BLaER1 (cell line): ENCODE measurements around the gene POLD4.

Experiments used
- H3K27ac ChIP-seq: shearing (Covaris generic); formaldehyde crosslinking; 2 replicates; pipeline ENCODE4 v1.8.1; 2022
- H3K27me3 ChIP-seq: shearing (Covaris generic); formaldehyde crosslinking; 2 replicates; pipeline ENCODE4 v1.8.1; 2022
- H3K36me3 ChIP-seq: shearing (Covaris generic); formaldehyde crosslinking; 2 replicates; pipeline ENCODE4 v1.8.1; 2022
- H3K4me1 ChIP-seq: shearing (Covaris generic); formaldehyde crosslinking; 2 replicates; pipeline ENCODE4 v1.8.1; 2022
- H3K4me2 ChIP-seq: shearing (Covaris generic); formaldehyde crosslinking; 2 replicates; pipeline ENCODE4 v1.8.1; 2022
- H3K4me3 ChIP-seq: shearing (Covaris generic); formaldehyde crosslinking; 2 replicates; pipeline ENCODE4 v1.8.1; 2022
- H3K9ac ChIP-seq: shearing (Covaris generic); formaldehyde crosslinking; 2 replicates; pipeline ENCODE4 v1.8.1; 2022
- H3K9me3 ChIP-seq: shearing (Covaris generic); formaldehyde crosslinking; 2 replicates; pipeline ENCODE4 v1.8.1; 2022
- H4K20me1 ChIP-seq: shearing (Covaris generic); formaldehyde crosslinking; 2 replicates; pipeline ENCODE4 v1.8.1; 2022
- Cebpa-rat ChIP-seq: shearing (Covaris generic); IDR thresholded peaks from 2 replicates; pipeline ENCODE4 v1.8.1; 2022

Gene POLD4

DNA sequence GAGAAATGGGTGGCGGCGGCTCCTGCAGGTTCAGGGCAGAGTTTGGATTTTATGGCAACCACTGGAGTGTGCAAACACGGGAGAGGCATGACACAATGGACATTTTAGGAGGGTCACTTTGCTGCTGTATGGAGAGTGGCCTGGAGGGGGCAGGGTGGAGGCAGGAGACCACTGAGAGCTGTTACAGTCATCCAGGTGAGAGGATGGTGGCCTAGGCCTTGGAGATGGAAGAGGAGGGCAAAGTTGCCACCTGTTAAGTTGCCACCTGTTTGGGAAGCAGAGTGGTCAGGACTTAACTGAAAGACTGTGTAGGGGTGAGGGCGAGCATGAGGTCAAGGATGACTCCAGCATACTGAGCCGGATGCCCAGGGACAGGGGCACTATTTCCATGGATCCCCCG, 36.1 kb upstream of the POLD4 start:
- Histone ChIP-seq H3K4me3 (no peak overlapping the region), H3K9ac (no peak overlapping the region), H3K4me1 (peaks cover 37% of the 10 kb centered on the region), H3K27ac (no peak overlapping the region), H3K27me3 (peaks cover 6% of the 10 kb centered on the region; the same call in 1 of the 2 replicates), H3K9me3 (no peaks in the 10 kb centered on the region), H3K36me3 (peaks cover 14% of the 10 kb centered on the region), H4K20me1 (peaks cover 22% of the 10 kb centered on the region), H3K4me2 (peak overlapping the region; percentile 96)
- TF ChIP-seq Cebpa-rat = no peak

DNA sequence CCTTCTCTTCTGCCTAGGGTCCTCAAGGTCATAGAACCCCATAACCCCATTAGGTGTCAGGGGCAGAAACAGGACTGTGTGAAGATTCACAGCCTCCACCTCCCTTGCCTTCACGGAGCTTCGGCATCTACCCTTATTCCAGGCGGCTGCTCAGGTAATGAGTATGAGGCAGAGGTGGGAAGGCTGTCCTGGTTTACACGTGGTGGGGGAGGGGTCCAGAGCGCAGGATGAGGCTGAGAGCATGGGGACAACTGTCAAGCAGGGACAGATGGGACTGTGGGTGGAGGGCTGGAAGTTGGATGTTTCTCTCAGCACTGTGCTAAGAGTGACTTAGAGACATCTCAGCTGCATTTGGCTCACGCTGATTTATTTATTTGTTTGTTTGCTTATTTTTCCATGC, 34.2 kb upstream of the POLD4 start:
- Histone ChIP-seq H3K4me2 (no peak overlapping the region), H4K20me1 (peaks cover 7% of the 10 kb centered on the region), H3K4me1 (peaks cover 27% of the 10 kb centered on the region), H3K9ac (0 out of 2 replicates have a peak overlapping the region, but pooled peaks have one; percentile 28), H3K27me3 (peaks cover 6% of the 10 kb centered on the region; the same call in 1 of the 2 replicates), H3K4me3 (no peak overlapping the region), H3K9me3 (no peaks in the 10 kb centered on the region), H3K27ac (no peak overlapping the region), H3K36me3 (no peaks in the 10 kb centered on the region)
- no peak for TF ChIP-seq Cebpa-rat

GRCh38 chr11:67387069-67387468, 33.7 kb upstream of the POLD4 start:
- Histone ChIP-seq H3K4me1 (peaks cover 28% of the 10 kb centered on the region), H3K27me3 (peaks cover 6% of the 10 kb centered on the region; the same call in 1 of the 2 replicates), H3K4me2 (no peak overlapping the region), H3K4me3 (no peak overlapping the region), H3K27ac (no peak overlapping the region), H4K20me1 (peaks cover 2% of the 10 kb centered on the region; the same call in 1 of the 2 replicates), H3K36me3 (no peaks in the 10 kb centered on the region), H3K9me3 (no peaks in the 10 kb centered on the region), H3K9ac (peak overlapping the region; percentile 28; the same call in 1 of the 2 replicates)
- no peak for TF ChIP-seq Cebpa-rat

- Histone ChIP-seq H3K27ac (no peak overlapping the region), H4K20me1 (no peaks in the 10 kb centered on the region), H3K4me3 (no peak overlapping the region), H3K9ac (peak overlapping the region; percentile 32; the same call in 1 of the 2 replicates), H3K27me3 (peaks cover 6% of the 10 kb centered on the region; the same call in 1 of the 2 replicates), H3K36me3 (no peaks in the 10 kb centered on the region), H3K4me1 (peaks cover 33% of the 10 kb centered on the region), H3K9me3 (no peaks in the 10 kb centered on the region), H3K4me2 (no peak overlapping the region)
- TF ChIP-seq Cebpa-rat = no peak
Measured at GRCh38 chr11:67384851-67385366, 31.6 kb upstream of the POLD4 start.

DNA sequence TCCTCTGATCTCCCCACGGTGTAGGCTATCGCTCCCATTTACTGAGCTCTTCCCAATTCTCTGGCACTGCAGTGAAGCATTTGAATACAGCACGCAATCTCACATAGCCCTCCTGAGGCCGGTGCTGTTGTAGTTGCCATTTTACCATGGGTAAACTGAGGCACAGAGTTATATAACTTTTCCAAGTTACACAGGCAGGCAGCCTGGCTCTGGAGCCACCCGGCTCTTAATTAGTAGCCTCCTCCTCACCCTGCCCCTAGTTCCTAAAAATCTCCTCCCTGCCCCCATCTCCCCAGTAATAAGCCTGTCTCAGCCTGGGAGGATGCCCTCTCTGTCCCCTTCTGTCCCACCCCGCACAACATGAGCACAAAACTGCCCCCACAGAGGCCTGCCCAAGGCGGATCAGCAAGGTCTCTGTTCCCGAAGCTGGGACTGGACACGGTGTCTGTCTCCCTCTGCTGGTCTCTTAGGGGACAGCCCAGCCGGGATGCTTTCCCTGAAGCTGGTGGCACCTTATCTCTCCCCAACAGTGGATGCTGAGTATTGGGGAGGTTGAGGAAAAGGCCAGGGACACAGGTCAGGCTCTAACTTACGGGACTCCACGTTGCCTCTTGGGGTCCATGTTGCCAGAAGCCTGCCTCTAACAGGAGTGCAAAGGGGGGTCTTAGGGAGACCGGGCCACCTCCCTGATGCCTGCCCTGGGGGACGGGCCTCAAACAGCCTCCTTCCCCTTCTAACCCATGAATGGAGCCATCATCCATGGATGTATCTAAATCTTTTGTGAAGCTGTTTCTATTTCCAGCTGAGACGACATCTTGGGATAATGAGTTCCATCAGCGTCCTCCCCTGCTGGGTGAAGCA, 29.2 kb upstream of the POLD4 start:
- TF ChIP-seq Cebpa-rat = no peak
- no peak overlapping the region for H3K9ac ChIP-seq
- no peaks in the 10 kb centered on the region for H3K9me3 ChIP-seq
- H4K20me1 ChIP-seq = no peaks in the 10 kb centered on the region
- H3K36me3 ChIP-seq = no peaks in the 10 kb centered on the region
- H3K27me3 ChIP-seq = peaks cover 11% of the 10 kb centered on the region
- H3K4me3 ChIP-seq = no peak overlapping the region
- peak overlapping the region; percentile 76; the same call in 1 of the 2 replicates for H3K4me2 ChIP-seq
- peaks cover 44% of the 10 kb centered on the region for H3K4me1 ChIP-seq
- H3K27ac ChIP-seq = no peak overlapping the region

- peaks cover 19% of the 10 kb centered on the region for H3K27me3 ChIP-seq
- H3K4me1 ChIP-seq = peaks cover 47% of the 10 kb centered on the region
- peak overlapping the region; percentile 69 for H3K27ac ChIP-seq
- H3K4me2 ChIP-seq = peak overlapping the region; percentile 76
- no peaks in the 10 kb centered on the region for H3K9me3 ChIP-seq
- H3K36me3 ChIP-seq = no peaks in the 10 kb centered on the region
- no peak overlapping the region for H3K4me3 ChIP-seq
- no peak for TF ChIP-seq Cebpa-rat
- peak overlapping the region; percentile 34 for H3K9ac ChIP-seq
- H4K20me1 ChIP-seq = no peaks in the 10 kb centered on the region
Measured at GRCh38 chr11:67381244-67381972, 28.1 kb upstream of the POLD4 start.

DNA sequence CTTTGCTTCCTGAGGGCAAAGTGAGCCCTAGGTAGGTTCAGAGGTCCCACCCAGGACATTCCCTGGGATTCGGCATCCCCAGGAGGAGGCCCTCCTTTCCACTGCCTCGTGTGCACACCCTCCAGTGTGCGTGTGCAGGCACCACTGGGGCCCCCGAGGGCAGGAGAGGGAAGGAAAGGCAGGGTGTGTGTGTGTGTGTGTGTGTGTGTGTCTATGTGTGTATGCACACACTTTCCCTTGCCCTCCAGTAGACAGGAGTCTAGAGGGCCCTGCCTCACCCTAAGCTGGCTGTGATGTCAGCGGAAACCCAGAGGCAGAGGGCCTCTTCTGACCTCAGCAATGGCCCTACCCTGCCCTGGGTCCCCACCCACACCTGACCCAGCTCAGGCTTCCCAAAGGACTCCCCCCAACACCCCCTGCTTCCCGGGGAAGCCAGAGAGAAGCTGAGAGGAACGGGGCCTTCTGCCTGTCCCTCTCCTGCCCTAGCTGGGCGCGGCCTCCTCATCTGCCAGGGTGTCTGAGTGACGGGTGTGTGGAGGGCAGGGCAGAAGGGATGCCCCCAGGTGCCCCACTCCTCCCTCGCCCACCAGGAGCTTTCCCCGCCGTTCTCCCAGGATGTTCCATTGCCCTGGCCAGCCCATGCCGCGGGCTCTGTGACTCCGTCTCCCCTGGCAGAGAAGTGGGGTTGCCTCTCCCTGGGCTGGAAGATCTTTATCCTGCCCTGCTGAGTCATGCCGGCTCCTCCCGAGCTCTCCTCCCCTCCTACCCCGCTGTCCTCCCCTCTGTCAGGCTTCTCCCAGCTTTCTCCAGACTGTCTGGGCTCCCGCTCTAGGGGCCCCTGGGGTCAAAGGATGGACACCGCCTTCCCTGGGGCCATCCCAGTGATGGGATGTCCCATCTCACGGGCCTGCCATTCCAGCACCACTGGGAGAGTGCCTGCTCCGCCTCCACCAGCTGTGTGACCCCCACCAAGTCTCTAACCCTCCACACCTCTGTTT, 26.0 kb upstream of the POLD4 start:
- no peaks in the 10 kb centered on the region for H3K9me3 ChIP-seq
- H4K20me1 ChIP-seq = peaks cover 5% of the 10 kb centered on the region
- peaks cover 36% of the 10 kb centered on the region for H3K27me3 ChIP-seq
- H3K36me3 ChIP-seq = no peaks in the 10 kb centered on the region
- peaks cover 64% of the 10 kb centered on the region for H3K4me1 ChIP-seq
- no peak overlapping the region for H3K27ac ChIP-seq
- H3K4me3 ChIP-seq = no peak overlapping the region
- peak overlapping the region; percentile 32 for H3K4me2 ChIP-seq
- H3K9ac ChIP-seq = no peak overlapping the region
- TF ChIP-seq Cebpa-rat = no peak

- Histone ChIP-seq H3K4me2 (peak overlapping the region; percentile 32), H3K27me3 (peaks cover 44% of the 10 kb centered on the region), H3K9ac (no peak overlapping the region), H3K4me3 (no peak overlapping the region), H3K4me1 (peaks cover 72% of the 10 kb centered on the region), H3K36me3 (no peaks in the 10 kb centered on the region), H4K20me1 (peaks cover 13% of the 10 kb centered on the region), H3K27ac (no peak overlapping the region), H3K9me3 (no peaks in the 10 kb centered on the region)
- TF ChIP-seq Cebpa-rat = no peak
Measured at GRCh38 chr11:67378544-67378943, 25.2 kb upstream of the POLD4 start.
